IPS DF 19.7 (cell line): Measurements from ENCODE around the gene PARP6.

Source experiments
- DNase-seq: peaks from one replicate; pipeline ENCODE4 v3.0.0-alpha.2; 2013; ENCODE audit warnings: low read depth, low spot score

PARP6 gene

DNA sequence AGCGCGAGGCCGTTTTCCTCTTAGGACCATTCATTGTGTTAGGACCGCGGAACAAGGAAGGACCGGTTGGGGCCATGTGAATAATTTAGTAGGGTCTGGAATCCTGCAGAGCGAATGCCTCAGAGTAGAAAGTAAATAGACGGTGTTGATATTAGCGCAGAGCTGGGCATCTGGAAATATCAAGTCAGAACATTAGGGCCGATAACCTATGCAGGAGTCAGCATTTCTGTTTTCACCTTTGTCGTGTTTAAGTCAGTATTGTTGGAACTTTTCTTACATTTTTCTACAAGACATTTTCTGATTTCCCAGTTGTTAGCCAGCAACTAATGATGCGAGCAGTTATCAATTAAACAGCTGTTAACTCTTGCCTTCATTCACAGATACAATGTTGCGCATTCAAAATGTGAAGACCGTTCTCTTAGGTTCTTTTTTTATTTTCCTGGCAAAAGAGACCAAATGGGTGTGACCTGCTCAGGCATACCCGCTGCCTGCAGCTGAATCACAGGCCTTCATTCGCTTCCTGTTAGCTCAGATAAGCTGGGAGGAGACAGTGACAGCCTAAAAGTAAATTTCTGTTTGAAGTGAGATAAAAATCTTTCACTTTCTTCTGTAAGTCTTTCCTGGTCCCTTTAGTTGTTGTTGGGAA is 40.4 kb downstream of the PARP6 start:
- no peak for DNase-seq

DNA sequence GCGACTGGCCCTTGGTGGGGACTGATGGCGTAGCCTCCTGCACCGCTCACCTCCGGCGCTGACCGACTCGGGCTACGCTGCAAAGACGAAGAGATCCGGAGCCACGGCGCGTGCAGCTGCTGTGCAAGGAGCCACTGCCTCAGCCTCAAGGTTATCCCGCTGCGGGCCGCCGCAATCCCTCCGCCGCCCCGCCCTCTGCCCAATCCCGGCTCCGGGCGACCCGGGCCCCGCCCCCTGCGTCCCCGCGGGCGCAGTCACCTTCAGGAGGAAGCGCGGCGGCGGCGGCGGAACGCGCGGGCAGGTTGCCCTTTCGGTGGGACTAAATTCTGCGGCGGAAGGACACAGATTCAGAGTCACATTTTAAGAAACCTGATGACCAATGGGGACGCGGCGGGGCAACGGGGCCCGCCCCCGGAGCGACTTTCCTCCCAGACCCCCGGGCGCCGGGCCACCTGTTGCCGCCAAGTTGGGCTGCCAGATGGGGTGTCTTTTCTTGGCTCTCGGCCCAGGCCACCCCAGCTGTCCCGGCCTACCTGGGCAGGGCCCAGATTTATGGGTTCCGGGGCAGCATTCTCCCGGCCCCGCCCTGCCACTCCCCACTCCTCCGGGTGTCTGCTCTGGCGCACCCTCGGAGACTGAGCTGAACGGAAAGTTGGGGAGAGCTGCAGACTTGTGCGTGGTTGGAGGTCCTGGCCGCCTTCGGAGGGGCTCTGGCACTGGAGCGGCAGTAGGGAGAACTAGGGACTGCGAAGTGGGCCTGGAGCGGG is 41.1 kb downstream of the PARP6 start, which contains the start of gene PKM:
Gene PKM (minus strand): TSS at position 125 of the 767 bp plus-strand sequence. CDS start 12,093 bp downstream, outside the sequence.
- peak; percentile 99 for DNase-seq

DNA sequence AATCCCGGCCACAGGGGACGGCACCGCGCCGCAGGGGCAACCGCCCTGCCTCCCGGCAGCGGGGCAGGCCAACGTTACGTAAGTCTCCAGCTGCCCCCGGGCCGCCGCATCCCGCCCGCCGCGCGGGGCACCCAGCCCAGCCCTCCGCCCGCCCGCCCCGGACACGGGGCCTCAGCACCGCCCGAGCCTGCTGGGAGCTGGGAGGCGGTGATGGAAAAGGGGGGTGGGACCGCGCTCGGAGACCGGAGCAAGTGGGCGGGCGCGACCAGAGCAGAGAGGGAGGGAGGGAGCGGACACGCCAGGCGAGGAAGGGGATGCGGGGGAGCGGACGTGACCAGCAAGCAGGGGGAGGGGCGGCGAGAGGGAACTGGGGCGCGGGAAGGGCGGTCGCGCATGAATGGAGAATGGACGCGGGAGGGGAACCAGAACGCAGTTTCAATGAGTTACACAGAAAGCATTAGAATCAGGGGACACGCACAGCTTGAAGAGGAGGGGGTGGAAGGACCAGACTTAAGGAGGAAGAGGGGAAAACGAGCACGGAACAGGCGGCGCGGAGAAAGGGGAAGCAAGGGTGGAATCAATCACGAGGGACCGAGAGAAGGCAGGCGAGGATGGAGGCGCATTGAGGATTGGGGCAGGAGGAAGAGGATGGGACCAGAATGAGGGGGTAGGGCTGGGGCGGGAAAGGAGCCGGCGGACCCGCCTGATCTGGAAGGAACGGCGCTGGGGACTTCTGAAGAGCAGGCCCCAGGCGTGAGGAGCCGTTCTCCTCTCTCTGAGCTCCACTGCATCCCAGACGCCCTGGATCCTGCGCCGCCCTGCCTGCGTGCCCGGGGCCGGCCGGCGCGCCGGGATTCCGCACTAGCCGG is 41.9 kb downstream of the PARP6 start:
- no peak for DNase-seq

DNA sequence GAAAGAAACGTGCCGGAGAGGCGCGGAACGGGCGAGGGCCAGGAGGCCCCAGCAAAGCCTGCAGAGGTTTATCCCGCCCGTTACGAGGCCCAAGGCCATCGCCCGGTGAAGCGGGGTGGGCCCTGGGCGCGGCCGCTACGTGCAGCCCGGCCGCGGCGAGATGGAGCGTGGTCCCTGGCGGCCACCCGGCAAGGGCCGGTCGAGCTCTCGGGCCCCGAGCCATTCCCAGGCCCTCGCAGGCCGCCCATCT is 42.5 kb downstream of the PARP6 start:
- DNase-seq: no peak

DNA sequence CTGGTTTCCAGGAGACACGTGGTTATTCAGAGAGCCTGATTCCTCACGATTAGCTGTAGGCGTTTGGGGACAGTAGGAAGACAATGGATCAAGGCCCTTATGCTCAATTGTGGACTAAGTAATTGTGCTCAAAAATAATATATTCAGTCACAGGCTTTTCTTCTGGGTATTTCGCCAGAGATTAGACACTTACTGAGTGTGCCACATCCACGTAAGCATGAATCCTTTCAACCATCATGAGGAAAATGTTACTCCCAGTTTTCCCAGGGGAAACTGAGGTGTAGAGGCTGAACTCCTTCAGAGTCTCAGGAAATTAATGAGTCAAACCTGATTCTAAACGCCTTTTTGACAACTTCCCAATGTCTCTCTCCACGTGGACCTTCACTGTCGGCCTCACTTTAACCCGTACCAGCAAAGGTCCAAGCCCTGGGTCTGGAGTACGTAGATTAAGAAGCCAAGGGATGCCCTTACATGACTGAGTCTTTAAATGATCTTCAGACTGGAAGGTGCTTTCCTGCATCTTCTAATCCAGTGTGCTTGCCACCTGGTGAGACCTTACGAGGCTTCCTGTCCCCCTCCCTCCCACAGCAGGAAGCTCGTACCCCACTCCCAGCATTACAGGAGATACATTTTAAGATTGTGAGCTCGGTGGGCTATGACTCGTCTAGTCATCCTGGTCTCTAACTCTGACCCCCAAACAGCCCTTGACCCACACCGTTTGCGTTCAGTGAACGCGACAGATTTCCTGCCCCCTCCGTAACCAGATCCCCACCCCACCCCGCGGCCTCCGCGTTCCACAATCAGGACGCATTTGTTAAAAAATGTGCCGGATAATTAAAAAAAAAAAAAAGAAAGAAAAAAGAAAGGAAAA is 43.0 kb downstream of the PARP6 start:
- no peak for DNase-seq

DNA sequence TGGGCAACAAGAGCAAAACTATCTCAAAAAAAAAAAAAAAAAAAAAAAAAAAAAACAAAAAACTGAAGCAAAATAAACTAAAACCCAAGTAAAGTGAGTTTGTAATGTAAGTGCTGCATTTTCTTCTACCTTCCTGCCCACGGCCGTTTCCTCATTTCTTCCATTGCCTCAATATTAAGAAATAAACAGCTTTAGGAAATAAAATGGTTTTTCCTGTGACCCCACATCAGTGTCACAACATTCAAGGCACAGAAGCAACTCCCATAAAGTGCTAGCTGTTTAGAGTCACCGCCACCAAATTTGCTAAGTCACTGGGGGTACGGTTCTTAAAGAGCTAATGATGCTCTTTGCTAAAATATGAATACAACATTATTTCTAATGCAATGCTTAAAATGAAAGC is 44.6 kb downstream of the PARP6 start:
- no peak for DNase-seq

DNA sequence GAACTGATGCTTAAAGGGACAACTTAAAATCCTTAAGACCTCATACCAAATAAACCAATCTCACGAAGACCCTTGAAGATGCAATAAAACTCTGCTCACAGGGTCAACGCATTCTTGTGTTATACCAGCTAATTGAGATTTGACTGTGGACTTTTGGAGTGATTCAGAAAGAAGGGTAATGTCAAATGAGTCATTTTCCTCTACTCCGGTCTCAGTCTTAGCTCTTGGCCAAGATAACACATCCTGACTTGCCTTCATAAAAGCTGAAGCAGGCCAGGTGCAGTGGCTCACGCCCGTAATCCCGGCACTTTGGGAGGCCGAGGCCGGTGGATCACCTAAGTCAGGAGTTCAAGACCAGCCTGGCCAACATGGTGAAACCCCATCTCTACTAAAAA is 45.2 kb downstream of the PARP6 start:
- no peak for DNase-seq

DNA sequence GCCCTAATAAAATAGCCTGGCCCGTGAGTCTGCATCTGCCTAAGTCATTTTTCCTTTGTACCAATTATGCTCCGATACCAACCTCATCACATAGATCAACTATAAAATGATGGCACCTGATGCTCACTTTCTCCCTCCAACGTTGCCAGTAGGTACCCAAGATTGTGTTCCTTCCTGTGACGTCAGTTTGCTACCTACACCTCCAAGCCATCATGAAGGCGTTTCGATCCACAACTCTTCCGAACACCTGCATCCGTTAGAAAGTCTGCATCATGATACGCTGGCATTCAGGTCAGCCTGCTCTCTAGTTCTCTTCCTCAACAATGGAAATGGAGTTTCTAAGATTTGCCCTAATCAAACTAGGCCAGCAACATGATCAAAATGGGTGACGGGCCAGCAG is 49.1 kb downstream of the PARP6 start:
- no peak for DNase-seq

DNA sequence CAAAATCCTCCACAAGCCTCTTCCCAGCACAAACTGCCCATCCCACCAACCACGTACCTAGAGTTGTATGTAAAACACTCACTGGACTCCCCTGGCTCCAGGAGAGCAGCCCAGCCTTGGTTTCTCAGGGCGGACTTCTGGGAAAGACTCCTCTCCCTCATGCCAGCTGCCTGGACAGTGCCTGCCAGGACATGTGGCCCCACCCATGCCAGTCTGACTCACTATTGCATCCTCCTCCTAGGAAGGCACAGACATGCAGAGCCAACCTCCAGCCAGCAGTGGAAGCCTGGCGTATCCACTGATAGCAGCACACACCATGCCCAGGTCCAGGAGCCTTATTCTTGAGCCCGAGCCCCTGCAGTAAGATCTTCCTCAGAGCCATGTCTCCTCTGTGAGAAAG is 50.0 kb downstream of the PARP6 start:
- DNase-seq: no peak

DNA sequence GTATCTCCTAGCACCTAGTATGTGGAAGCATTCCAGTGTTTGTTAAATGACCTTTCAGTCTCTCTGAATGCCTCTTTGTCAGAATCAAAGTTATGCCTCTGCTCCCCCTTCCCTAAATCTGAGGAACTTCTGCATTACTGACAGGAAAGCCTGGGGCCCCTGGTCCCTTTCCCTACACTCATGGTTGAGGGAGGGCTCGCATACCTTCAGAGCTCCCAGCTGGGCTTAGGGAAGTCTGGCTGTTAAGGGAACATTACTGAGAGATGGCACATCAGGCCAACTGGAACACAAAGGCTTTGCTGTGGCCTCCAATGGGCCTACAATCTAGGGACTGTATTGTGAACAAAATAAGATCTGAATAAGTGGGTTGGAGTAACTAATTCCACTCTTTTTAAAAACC is 51.7 kb downstream of the PARP6 start:
- DNase-seq: no peak

DNA sequence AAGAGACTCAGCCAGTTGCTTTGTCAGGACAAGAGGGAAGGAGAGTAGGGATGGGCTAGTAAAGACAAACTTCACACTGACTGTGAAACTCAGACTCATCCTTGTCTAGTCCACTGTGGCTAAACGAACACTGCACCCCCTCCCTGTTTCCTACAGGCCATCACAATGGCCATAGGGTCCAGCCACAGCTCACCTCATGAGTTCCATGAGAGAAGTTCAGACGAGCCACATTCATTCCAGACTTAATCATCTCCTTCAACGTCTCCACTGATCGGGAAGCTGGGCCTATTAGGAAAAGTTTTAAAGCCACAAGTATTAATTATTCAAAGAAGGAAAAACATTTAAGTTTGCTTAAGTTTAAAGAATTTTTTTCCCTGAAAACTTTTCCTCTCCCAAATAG is 55.1 kb downstream of the PARP6 start:
- DNase-seq: no peak

DNA sequence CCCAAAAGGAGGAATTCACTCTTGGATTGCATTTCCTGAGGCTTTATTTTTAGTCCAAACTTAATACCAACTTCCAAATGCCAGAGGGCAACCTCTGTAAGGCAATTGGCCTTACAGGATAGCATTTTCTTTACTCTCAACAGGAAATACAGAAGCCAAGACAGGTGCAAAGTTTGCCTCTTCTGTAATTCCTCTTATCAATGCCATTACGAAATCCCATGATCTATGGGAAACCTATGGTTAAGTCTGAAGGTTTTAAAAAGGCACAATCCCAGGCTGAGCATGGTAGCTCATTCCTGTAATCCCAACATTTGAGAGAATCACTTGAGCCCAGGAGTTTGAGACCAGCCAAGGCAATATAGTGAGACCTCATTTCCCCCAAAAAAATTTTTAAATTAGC is 56.3 kb downstream of the PARP6 start:
- no peak for DNase-seq

DNA sequence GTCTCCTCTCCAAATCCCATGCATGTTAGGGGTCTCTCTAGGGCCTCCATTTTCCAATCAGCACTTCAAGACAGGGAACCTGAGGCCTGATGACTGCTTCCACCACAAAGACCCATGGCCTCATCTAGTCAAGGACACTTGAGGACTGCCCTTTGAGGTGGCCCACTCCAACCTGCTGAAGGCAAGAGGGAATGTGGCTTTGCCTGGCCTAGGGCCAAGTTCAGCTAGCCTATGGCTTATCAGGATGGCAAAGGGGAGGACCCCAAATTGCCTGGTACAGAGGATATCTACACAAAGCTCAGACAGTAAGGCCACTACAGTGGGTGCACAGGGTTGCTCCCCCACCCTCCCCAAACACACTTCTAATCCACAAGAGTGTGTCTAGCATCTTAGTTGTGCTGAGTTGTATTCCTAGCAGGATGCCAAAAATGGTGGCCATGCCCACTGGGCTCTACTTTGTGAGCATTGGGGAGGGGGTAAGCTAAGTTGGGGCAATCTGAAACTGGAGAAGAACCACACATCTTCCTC is 64.7 kb downstream of the PARP6 start:
- DNase-seq: no peak

DNA sequence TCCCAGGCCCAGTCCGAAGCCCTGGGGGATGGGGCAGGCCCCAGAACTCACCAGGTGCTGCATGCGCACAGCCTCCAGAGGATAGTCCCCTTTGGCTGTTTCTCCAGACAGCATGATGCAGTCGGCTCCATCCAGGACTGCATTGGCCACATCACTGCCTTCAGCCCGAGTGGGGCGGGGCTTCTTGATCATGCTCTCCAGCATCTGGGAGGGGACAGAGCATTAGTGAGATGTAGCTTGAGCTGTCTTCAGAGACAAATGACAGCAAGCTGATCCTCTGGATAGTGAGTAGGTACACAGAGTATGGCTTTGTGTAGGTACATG is 65.7 kb downstream of the PARP6 start:
- DNase-seq: no peak

DNA sequence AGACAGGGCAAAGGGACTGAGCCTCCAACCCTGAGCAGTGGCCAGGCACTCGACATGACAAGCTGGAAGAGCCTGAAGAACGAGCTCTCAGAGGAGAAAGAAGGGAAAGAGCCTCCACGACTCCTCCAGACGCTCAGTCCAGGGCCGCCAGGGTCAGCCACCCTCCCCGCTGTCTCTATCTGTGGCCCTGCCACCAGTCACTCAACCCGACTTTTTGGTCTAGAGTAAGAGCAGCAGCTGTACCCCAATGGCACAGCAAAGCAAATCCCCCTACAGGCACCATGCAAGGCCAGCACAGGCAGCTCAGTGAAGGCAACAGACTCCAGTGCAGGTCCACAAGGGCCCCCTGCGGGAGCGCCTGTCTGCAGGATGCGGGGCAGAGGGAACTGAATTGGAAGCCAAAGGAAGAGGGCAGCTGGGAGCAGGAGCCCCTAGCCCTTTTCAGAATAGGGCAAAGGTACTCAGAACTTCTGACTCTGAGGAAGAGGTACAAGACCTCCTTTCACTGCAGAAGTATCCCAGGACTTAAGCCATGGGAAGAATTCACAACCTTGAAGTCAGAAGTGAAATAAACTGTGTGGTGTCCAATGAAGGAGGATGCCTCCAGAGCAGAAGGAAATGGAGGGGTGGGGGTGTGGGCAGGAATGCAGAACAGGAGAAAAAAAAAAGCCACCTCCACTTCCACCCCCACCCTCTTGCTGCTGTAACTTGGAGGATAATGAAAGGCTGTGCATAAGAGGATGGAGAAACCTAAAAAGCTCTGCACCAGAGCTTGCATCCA is 66.3 kb downstream of the PARP6 start:
- DNase-seq: no peak

DNA sequence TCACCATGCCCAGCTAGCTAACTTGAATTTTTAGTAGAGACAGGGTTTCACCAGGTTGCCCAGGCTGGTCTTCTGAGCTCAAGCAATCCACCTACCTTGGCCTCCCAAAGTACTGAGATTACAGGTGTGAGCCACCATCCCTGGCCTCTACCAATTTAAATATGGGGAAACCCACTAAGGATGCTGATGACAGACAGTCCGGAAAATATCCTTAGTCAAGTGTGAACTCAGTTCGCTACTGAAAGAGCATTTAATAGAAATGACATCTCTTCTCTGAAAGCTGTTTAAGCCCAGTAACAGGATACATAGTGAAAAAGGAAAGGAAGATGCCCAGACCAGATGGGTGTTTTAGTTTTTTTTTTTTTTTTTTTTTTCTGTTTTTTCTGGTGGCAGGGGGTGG is 67.1 kb downstream of the PARP6 start:
- no peak for DNase-seq

DNA sequence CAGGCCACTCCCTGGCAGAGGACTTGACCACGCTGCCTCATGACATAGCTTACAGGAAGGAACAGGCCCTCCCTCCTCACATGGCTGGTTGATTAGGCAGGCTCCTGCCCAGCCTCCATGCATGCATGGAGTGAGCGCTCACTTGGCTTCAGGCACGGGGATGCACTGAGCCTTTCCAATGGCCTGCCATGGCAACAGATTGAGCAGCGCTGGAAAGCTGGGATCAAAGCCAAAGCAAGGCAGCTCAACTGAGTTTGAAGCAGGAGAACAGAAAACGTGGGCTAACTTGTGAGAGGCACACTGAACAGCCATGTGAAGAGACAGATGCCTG is 68.9 kb downstream of the PARP6 start:
- no peak for DNase-seq

DNA sequence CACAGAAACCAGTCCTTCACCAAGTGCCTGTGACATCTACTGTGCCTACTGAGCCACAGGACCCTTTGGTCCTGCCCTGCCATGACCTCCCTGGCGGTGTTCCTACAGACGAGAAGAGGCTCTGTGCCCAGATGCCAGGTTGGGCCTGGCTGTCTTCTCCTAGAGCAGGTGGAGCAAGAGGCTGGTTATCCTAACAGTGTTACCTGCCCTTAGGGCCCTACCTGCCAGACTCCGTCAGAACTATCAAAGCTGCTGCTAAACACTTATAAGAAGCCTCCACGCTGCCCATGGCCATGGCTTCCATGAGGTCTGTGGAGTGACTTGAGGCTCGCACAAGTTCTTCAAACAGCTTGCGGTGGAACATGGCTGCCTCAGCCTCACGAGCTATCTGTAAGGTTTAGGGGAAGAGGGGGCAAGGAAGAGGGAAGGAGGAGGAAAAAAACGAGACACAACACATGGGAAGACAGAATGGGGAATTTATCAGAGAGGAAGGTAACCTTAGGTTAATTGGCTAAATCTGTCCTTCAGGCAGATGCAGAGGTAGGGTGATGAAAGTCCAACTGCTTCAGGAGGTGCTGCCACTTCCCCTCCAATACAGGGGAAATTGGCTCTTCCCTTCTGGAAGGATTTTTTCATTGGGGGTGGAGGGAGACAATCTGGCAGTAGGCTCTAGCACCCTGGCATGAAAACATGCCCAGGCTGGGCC is 69.4 kb downstream of the PARP6 start:
- DNase-seq: no peak

DNA sequence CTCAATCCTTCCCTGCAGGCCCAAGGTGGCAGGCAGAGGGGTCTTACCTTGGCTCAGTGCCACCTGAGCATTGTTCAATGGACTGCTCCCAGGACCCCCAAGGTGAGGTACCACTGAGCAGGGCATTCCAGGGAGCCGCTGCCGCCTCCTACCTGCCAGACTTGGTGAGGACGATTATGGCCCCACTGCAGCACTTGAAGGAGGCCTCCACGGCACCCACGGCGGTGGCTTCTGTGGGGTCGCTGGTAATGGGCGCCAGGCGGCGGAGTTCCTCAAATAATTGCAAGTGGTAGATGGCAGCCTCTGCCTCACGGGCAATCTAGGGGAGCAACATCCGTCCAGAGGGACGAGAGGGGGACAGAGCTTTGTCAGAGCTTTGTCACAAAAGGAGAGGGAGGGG is 70.1 kb downstream of the PARP6 start:
- no peak for DNase-seq

DNA sequence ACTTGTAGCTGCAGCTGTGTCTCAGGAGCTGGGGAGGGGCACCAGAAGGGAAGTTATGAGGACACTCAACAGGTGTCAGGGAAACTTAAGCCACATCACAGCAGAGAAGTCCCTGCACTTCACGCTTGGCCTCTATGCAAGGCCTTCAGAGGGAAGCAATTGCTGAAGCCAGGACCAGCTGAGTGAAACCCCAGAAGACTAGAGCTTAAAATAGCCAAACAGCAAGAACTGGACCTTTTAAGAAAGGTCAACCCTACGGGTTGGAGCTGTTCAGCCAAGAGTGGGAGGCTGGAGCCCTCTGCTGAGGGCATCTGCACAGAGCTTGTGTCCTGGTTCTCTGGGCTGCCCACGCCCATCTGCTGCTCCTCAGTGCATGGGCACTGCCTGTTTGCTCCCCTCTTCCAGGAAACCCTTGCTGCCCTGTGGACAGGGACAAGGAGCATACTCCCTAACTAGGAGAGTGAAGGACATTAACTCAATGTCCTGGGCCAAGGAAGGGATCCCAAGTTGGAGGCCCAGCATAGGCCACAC is 70.9 kb downstream of the PARP6 start:
- no peak for DNase-seq
